NCI-H187 treated with DMSO at 0.1 percent for 48 hours (cell line): ENCODE measurements around the gene CAMK2A.

Experiments
- DNase-seq: peaks from one replicate; lab custom pipeline; 2025; lab: John Stamatoyannopoulos, UW

The CAMK2A gene

GRCh38 chr5:150289551-150290390 lies at the start of gene CAMK2A:
CAMK2A (minus strand) TSS chr5:150289773; CDS start chr5:150289625, 148 bp downstream.
- no peak for DNase-seq

DNA sequence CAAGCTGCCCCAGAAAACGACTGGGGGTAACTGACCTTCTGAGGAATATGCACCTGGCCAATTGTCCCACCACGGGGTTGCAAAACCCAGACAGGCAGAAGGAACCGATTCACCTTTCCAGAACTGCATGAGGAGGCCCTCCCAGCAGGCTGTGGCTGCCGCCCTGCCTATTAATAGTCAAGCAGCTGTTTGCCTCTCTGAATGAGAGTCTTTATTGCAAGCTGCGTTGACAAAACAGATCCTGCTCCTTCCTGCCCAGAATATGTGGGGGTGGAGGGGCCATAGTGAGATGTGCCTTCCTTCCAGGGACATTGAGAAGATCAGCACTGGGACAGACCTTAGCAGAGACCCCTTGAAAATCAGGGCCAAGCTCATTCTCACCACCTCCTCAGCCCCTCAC lies 49.6 kb upstream of the CAMK2A start:
- DNase-seq: no peak

DNA sequence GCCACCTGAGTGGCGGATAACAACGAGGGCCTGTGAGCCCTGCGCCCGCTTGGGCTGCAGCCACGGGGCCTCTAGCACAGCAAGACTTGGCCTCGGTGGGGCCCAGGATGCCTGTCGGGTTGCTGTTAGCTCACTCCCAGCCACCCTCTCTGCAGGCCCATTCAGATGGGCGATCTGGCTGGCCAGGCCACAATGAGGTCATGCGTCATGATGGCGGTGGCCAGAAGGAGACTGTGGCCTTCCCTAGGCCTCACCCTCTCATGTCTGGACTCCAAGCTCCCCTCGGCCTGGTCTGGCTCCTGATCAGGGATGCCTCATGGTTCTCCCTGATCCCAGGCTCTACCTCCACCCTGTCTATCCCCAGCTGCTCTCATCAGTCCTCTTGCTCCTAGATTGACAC lies 49.0 kb upstream of the CAMK2A start:
- no peak for DNase-seq

DNA sequence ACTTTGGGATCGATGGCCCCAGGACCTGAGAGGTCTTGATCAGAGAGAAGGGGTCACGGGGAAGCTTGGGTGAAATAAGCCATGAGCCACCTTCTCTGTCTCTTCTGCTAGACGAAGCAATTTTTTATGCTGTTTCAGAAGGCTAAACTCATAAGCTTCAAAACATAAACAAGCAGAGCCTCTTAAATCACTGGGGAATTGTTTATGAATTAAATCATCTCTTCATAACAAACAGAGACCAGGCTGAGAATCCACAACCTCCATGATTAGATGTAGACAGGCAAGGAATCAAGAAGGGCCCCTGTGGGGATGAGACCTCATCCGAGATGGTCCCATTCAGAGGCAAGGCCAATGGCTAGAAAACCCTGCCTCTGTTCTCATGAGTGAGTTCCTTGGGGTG lies 46.2 kb upstream of the CAMK2A start:
- DNase-seq: no peak

- no peak for DNase-seq
These were observed 43.8 kb upstream of the CAMK2A start for GRCh38 chr5:150333400-150333799.

DNA sequence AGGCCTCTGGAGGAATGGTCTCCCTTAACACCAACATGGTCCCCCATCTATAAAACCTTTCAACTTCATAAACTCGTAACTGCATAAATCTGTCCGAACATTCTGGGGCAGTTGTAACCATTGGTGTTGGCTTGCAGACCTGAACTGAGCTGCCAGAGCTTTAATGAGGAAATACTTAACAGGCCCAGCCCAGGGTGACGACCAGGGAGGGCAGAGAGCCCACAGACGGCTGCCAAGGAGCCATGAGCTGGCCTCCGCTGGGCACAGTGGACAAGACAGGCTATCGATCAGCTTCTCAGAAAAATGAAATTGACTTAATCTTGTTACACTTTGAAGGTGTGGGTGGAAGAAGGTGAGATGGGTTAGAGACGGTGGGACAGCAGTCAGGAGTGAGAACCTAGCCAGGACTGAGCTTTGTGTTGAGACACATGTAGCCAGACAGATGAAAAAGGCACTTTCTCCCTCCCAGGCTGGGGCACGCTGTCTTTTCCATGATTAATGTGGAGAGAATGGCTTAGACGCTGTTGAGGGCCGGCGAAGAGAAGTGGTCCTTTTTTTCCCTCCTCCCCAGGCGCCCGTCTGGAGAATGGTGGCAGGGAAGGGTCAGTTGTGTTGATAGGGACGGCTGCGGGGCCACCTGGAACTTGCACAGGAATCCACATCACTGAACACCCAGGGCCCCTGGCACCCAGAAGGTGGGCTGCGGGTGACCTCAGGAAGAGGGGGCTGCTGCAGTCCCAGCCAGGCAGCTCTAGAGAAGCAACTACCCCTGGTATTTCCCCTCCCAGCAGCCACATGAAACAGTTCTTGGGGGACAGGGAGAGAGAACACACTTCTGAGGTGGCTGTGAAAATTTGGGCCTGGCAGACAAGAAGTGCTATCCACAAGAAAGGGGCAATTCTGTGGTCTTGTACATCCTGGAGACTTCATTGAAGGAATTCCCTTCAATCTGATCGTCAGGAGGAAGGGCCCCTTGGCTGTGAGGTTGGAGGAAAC lies 40.6 kb upstream of the CAMK2A start:
- no peak for DNase-seq

GRCh38 chr5:150329038-150329437 lies 39.5 kb upstream of the CAMK2A start:
- no peak for DNase-seq

- no peak for DNase-seq
These were observed 38.9 kb upstream of the CAMK2A start for GRCh38 chr5:150328515-150328914.

DNA sequence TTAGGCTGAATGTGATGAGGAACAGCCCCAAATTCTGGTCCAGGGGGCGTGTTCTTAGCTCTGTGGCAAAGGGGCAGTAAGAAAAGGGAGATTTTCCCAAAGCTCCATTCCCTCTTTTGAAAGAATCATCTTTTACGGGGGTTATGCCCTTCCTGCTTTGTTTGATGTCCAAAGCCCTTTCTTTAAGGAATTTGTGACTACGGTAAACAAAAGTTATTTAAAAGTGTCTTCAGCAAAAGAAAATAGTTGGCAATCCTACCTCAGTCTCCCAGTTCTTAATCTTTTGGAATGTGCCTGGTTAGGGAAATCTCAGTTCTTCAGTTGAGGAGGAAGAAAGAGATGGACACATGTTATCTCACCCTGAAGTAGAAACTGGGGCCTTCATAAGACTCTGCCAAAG lies 37.6 kb upstream of the CAMK2A start:
- no peak for DNase-seq

DNA sequence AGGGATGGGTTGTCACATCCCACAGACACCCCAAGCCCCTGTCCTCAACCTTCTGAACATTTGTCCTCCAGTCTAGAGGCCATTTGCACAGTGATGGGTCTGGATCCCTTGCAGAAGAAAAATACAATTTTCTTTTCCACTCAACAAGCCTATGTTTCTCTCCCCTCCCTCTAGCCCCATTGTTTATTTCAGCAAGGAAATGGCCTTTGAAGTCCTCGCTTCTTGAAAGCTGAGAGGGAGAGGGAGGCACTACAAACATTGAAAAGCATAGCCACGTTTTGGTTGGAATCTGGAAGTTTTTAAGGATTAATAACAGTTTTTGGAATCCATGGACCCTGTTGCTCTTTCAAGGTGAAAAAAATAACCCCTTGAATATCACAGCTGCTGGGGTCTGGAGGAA lies 37.1 kb upstream of the CAMK2A start:
- no peak for DNase-seq

GRCh38 chr5:150325426-150325825 lies 35.9 kb upstream of the CAMK2A start:
- DNase-seq: no peak

GRCh38 chr5:150323819-150324218 lies 34.2 kb upstream of the CAMK2A start:
- no peak for DNase-seq

- DNase-seq: no peak
These were observed 33.5 kb upstream of the CAMK2A start for GRCh38 chr5:150323092-150323491.

- DNase-seq: no peak
These were observed 32.6 kb upstream of the CAMK2A start for GRCh38 chr5:150322202-150322601.

GRCh38 chr5:150321784-150322183 lies 32.2 kb upstream of the CAMK2A start:
- DNase-seq: no peak

GRCh38 chr5:150321211-150321610 lies 31.6 kb upstream of the CAMK2A start:
- no peak for DNase-seq

DNA sequence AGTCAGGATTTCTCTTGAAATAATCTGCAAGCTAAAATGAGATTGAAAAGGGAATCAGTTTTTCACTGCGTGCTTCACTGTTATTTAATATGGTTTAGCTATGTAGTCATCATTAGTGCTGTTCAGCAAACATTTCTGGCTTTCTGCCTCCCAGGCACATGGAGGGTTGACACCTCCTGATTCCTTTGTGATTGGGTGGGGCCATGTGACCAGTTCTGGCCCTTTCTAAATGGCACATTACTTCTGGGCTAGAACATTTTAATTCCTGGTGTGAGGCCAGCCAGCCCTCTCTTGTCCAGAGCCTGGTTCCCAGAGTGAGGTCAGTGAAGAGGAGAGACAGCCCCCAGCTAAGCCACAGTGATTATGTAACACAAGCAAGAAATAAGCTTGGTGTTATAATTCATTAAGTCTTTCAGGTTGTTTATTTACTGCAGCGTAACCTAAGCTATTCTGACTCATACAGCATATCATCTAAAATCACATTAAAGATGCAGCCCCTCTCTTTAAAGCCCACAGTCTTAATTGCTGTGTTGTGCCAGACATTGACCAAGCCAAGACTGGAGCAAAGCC lies 30.6 kb upstream of the CAMK2A start:
- DNase-seq: no peak

DNA sequence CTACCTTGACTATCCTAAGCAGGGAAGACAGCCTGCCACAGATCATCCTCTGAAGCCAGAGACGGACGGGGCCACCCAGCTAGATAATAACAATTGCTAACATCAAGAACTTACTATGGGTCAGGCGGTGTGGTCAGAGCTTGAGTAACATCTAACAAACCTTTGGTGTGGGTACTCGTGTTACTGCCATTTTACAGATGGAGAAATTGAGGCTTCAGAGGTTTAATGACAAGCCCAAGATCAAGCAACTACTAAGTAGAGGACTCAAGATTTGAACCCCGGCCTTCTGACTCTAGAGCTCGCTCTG lies 29.9 kb upstream of the CAMK2A start:
- DNase-seq: no peak

DNA sequence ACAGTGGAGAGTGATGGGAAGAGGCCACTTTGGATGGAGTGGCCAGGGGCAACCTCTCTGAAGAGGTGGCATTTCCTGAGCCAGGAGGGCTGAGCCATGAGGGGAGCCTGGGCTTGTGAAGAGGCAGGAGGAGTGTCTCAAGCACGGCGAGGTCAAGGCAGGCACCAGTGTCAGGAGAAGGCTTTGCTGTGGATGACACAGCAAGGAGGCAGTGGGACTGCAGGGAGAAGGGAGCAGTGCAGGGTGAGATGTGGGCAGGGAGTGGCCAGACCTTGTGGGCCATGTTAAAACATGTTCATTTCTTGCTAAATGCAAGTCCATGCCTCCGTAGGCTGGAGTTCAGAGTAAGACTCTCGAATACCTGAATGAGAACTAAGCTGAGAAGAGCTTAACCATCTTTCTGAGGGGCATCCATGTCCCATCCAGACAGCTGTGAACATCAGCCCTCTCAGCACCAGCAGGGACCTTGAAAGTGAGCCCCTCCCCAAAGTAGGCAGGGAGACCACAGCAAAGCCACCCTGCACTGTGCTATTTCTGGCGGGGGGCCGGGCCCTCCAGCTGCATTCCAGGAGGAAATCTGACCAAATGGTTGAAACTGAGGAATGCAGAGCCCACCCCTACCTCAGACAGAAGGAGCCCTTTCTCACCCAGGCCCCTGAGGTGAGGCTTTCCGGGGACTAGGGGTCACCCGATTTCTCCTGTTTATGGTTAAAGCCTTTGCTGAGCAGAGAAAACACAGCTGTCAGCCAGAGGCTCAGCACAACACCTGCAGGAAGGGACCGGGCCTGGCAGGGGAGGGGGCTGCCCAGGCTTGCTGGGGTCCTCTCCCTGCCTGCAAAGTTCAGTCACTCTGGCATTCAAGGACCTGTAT lies 29.3 kb upstream of the CAMK2A start:
- no peak for DNase-seq

DNA sequence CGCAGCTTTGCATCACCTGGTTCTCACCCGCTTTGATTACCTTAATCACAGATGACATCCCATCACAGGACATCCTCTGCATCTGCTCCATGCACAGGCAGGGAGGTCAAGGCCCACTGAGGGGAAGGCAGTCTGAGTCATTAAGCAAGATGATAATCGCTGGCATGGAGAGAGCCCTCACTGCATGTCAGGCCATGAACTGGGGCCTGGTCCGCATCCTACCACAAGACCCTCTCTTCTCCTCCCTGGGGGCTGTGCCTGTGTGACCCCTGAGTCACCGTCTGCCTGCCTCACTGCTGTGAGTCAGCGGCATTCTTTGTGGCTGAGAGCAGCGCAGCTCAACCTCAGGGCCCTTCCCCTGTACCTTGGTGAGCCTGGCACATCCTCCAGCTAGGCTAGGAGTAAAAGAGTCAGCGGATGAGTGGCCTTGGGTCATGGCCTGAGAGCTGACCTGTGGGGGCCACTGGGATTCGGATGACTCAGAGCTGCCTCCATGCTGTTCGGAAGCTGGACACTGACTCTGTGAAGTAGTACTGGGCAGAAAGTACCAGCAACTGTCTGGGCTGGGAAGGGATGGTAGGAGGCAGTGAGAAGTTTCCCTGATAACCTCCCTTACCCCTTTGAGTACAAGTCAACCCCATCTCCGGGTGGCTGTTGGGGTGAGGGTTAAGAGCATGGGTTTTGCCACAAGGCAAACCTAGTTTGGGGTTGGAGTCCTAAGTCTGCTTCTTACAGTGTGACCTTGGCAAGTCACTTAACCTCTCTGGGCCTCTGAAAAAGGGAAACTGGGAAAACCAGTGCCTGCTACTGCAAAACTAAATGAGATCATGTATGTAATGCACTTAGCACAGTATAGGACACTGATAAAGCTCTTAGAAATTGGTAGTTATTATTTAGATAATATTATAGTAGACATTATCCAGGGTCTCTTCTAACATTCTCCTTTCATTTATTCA lies 27.8 kb upstream of the CAMK2A start:
- DNase-seq: no peak

- DNase-seq: no peak
These were observed 26.7 kb upstream of the CAMK2A start for GRCh38 chr5:150316320-150316719.
